ENCODE results near the gene SCNN1A.

DNA sequence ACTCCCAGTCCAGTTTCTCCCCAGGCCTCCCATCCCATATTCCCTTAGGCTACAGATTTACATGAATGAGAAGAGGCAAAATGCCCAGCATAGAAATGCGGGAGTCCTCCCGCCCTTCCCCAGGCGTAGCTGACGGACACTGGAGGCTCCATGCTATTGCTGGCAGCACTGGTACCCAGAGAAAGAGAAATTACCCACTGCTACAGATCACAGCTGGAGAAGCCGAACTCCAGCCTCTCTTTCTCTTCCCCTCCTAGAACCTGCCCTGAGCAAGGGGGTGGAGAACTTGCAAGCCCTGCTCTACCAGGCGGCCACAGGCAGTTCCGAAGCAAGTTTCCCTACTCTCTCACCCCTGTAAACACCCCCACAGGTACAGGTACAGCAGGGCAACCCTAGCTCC lies 12.2 kb upstream of the SCNN1A start:
- TF ChIP-seq, protein P1, sequence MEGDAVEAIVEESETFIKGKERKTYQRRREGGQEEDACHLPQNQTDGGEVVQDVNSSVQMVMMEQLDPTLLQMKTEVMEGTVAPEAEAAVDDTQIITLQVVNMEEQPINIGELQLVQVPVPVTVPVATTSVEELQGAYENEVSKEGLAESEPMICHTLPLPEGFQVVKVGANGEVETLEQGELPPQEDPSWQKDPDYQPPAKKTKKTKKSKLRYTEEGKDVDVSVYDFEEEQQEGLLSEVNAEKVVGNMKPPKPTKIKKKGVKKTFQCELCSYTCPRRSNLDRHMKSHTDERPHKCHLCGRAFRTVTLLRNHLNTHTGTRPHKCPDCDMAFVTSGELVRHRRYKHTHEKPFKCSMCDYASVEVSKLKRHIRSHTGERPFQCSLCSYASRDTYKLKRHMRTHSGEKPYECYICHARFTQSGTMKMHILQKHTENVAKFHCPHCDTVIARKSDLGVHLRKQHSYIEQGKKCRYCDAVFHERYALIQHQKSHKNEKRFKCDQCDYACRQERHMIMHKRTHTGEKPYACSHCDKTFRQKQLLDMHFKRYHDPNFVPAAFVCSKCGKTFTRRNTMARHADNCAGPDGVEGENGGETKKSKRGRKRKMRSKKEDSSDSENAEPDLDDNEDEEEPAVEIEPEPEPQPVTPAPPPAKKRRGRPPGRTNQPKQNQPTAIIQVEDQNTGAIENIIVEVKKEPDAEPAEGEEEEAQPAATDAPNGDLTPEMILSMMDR (IDR thresholded peaks at IDR 0.05; ENCODE audit: insufficient read depth, low read length, poor library complexity, severe bottlenecking) = no peak
- no peak for TF ChIP-seq EZH2phosphoT487 (conservative IDR thresholded peaks at IDR 0.05; ENCODE audit: low read length)
